DOHH2 (cell line): ENCODE results near the gene KHDC3L.

Experiments used
- H3F3A ChIP-seq: fragments of 200-600 bp; sonication (generic), shearing (Covaris generic); 2 replicates; pipeline ENCODE4 v1.6.0; 2016; ENCODE audit warnings: antibody characterized with exemption, mild to moderate bottlenecking; ENCODE audit not compliant: control insufficient read depth, insufficient read depth
- H3K27ac ChIP-seq: fragments of 200-600 bp; sonication (generic); 2 replicates; pipeline ENCODE4 v1.5.1; 2014; ENCODE audit warnings: low read depth, mild to moderate bottlenecking, low read length, moderate library complexity
- H3K27me3 ChIP-seq: fragments of 200-600 bp; sonication (generic); 2 replicates; pipeline ENCODE4 v1.6.1; 2014; ENCODE audit warnings: mild to moderate bottlenecking, low read length, mixed read lengths; ENCODE audit not compliant: control insufficient read depth
- H3K36me3 ChIP-seq: fragments of 200-600 bp; sonication (generic); 2 replicates; pipeline ENCODE4 v1.6.1; 2014; ENCODE audit warnings: mild to moderate bottlenecking, low read length, moderate library complexity, mixed read lengths; ENCODE audit not compliant: control insufficient read depth
- H3K4me1 ChIP-seq: fragments of 200-600 bp; sonication (generic); 2 replicates; pipeline ENCODE4 v1.6.1; 2014; ENCODE audit warnings: mild to moderate bottlenecking, low read length, mixed read lengths; ENCODE audit not compliant: control insufficient read depth
- H3K4me2 ChIP-seq: fragments of 200-600 bp; sonication (generic); 2 replicates; pipeline ENCODE4 v1.6.0; 2014; ENCODE audit warnings: mild to moderate bottlenecking, low read length, moderate library complexity
- H3K4me3 ChIP-seq: fragments of 200-600 bp; sonication (generic); 2 replicates; pipeline ENCODE4 v1.5.1; 2014; ENCODE audit warnings: mild to moderate bottlenecking, low read length, mixed read lengths
- H3K79me2 ChIP-seq: fragments of 200-600 bp; sonication (generic); 2 replicates; pipeline ENCODE4 v1.6.1; 2014; ENCODE audit warnings: mild to moderate bottlenecking, low read length, mixed read lengths; ENCODE audit not compliant: control insufficient read depth
- H3K9me2 ChIP-seq: fragments of 200-600 bp; sonication (generic); replicated peaks from 2 replicates; pipeline ENCODE4 v1.6.1; 2014; ENCODE audit warnings: mild to moderate bottlenecking, low read length, mixed read lengths; ENCODE audit not compliant: control insufficient read depth
- H3K9me3 ChIP-seq: fragments of 200-600 bp; sonication (generic); 2 replicates; pipeline ENCODE4 v1.6.1; 2014; ENCODE audit warnings: antibody characterized with exemption, low read length, mixed read lengths; ENCODE audit not compliant: control insufficient read depth, insufficient read depth
- H4K20me1 ChIP-seq: fragments of 200-600 bp; sonication (generic); 2 replicates; pipeline ENCODE4 v1.6.0; 2014; ENCODE audit warnings: low read depth, mild to moderate bottlenecking, antibody characterized with exemption, low read length, moderate library complexity; ENCODE audit not compliant: control insufficient read depth, insufficient read depth
- CTCF ChIP-seq: fragments of 200-600 bp; sonication (generic); IDR thresholded peaks from one replicate; pipeline ENCODE4 v1.5.1; 2014; ENCODE audit warnings: antibody characterized with exemption, mild to moderate bottlenecking, low read depth, low read length; ENCODE audit not compliant: poor library complexity, severe bottlenecking
- EZH2phosphoT487 ChIP-seq: fragments of 200-600 bp; sonication (generic); IDR thresholded peaks from 2 replicates; pipeline ENCODE4 v1.6.1; 2017; ENCODE audit warnings: borderline replicate concordance, mild to moderate bottlenecking, antibody characterized with exemption, low read length, moderate library complexity, mixed read lengths

Gene KHDC3L

GRCh38 chr6:73369563-73369962 lies 7.1 kb downstream of the KHDC3L start, which contains the start of gene OOEP:
OOEP (minus strand) TSS chr6:73369897; CDS start chr6:73369792, 105 bp downstream.
- H3K4me1 ChIP-seq = no peaks in the 10 kb centered on the region
- no peak within 1 kb of the TSS for H3K4me2 ChIP-seq
- H4K20me1 ChIP-seq = no peaks in the 10 kb centered on the region
- H3K27ac ChIP-seq = no peak within 1 kb of the TSS
- H3K4me3 ChIP-seq = no peak within 1 kb of the TSS
- H3K27me3 ChIP-seq = no peaks in the 10 kb centered on the region
- TF ChIP-seq CTCF (no peak), EZH2phosphoT487 (no peak)
- no peaks in the 10 kb centered on the region for H3K36me3 ChIP-seq
- no peaks in the 10 kb centered on the region for H3K79me2 ChIP-seq
- no peaks in the 10 kb centered on the region for H3K9me2 ChIP-seq
- H3K9me3 ChIP-seq = no peaks in the 10 kb centered on the region
- no peaks in the 10 kb centered on the region for H3F3A ChIP-seq

- TF ChIP-seq CTCF (no peak), EZH2phosphoT487 (no peak)
These were observed 9.5 kb downstream of the KHDC3L start for GRCh38 chr6:73371984-73372383.

GRCh38 chr6:73372516-73372915 lies 10.1 kb downstream of the KHDC3L start:
- H3K4me3 ChIP-seq = no peak overlapping the region
- H3K9me3 ChIP-seq = no peaks in the 10 kb centered on the region
- H3K27me3 ChIP-seq = no peaks in the 10 kb centered on the region
- no peak overlapping the region for H3K4me2 ChIP-seq
- H3K36me3 ChIP-seq = no peaks in the 10 kb centered on the region
- TF ChIP-seq CTCF (no peak), EZH2phosphoT487 (no peak)
- no peaks in the 10 kb centered on the region for H4K20me1 ChIP-seq
- no peaks in the 10 kb centered on the region for H3K4me1 ChIP-seq
- no peaks in the 10 kb centered on the region for H3K9me2 ChIP-seq
- H3K27ac ChIP-seq = no peak overlapping the region
- no peaks in the 10 kb centered on the region for H3K79me2 ChIP-seq
- no peaks in the 10 kb centered on the region for H3F3A ChIP-seq

More at GRCh38 chr6:73371984-73372383, 9.5 kb downstream of the KHDC3L start:
- Histone ChIP-seq H3K27ac (no peak overlapping the region), H3K4me3 (no peak overlapping the region), H3F3A (no peaks in the 10 kb centered on the region), H3K27me3 (no peaks in the 10 kb centered on the region), H3K9me3 (no peaks in the 10 kb centered on the region), H3K4me1 (no peaks in the 10 kb centered on the region), H3K9me2 (no peaks in the 10 kb centered on the region), H3K36me3 (no peaks in the 10 kb centered on the region), H4K20me1 (no peaks in the 10 kb centered on the region), H3K79me2 (no peaks in the 10 kb centered on the region), H3K4me2 (no peak overlapping the region)

GRCh38 chr6:73375216-73375615 lies 12.8 kb downstream of the KHDC3L start:
- Histone ChIP-seq H3K4me3 (no peak overlapping the region), H3K9me3 (no peaks in the 10 kb centered on the region), H3F3A (no peaks in the 10 kb centered on the region), H4K20me1 (no peaks in the 10 kb centered on the region), H3K9me2 (no peaks in the 10 kb centered on the region), H3K79me2 (no peaks in the 10 kb centered on the region), H3K4me1 (no peaks in the 10 kb centered on the region), H3K4me2 (no peak overlapping the region), H3K27ac (no peak overlapping the region), H3K27me3 (no peaks in the 10 kb centered on the region), H3K36me3 (no peaks in the 10 kb centered on the region)
- no peak for TF ChIP-seq EZH2phosphoT487
- no peak for TF ChIP-seq CTCF
